Skin of body (tissue), 2 donors: ENCODE data around the gene GLT8D2. TPM values are rescaled to one million over a fixed set of nuclear protein-coding genes. Genes with fewer than 3 reads are reported as not detected.
A peak's percentile ranks its signal among the peaks of the same experiment; 100 is the strongest.

Source experiments
- DNase-seq: peaks from one replicate; lab custom pipeline; 2025; lab: John Stamatoyannopoulos, UW
- total RNA-seq: library from RNA; depleted of rRNA; stranded (reverse); fragments of >200 nt; gene quantifications from one replicate; pipeline ENCODE4 v1.2.3, GENCODE V29; 2014

GLT8D2 gene, protein sequence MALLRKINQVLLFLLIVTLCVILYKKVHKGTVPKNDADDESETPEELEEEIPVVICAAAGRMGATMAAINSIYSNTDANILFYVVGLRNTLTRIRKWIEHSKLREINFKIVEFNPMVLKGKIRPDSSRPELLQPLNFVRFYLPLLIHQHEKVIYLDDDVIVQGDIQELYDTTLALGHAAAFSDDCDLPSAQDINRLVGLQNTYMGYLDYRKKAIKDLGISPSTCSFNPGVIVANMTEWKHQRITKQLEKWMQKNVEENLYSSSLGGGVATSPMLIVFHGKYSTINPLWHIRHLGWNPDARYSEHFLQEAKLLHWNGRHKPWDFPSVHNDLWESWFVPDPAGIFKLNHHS
- total RNA-seq: 36.5 TPM

GRCh38 chr12:104049903-104050356 lies at the start of gene GLT8D2:
GLT8D2 (minus strand) TSS chr12:104050187; CDS start chr12:104019648, 30,539 bp downstream.
- peak; percentile 53 for DNase-seq

- no peak for DNase-seq
Measured at GRCh38 chr12:104097954-104098353, 48.0 kb upstream of the GLT8D2 start.

GRCh38 chr12:104095289-104095688 lies 45.3 kb upstream of the GLT8D2 start:
- no peak for DNase-seq

- DNase-seq: no peak
Measured at GRCh38 chr12:104094284-104094683, 44.3 kb upstream of the GLT8D2 start.

DNA sequence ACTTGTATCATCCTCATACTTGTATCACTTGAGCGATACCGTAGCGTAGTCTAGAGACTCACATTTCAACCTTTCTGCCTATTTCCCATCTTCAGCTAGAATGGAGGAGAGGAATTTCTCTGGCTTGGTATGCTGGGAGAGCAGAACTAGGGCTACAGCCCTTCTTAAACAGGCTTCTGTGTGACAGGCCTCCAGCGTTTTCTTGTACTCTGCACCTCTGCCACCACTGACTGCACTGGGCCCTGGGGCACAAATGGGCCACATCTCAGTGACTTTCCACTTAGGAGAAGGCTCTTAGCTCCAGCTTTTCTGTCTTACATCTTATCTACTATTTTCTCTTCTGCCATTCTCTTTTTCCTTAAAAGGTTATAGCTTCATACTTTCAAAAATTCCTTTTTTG lies 41.1 kb upstream of the GLT8D2 start:
- DNase-seq: no peak

GRCh38 chr12:104090685-104091084 lies 40.7 kb upstream of the GLT8D2 start:
- DNase-seq: no peak

DNA sequence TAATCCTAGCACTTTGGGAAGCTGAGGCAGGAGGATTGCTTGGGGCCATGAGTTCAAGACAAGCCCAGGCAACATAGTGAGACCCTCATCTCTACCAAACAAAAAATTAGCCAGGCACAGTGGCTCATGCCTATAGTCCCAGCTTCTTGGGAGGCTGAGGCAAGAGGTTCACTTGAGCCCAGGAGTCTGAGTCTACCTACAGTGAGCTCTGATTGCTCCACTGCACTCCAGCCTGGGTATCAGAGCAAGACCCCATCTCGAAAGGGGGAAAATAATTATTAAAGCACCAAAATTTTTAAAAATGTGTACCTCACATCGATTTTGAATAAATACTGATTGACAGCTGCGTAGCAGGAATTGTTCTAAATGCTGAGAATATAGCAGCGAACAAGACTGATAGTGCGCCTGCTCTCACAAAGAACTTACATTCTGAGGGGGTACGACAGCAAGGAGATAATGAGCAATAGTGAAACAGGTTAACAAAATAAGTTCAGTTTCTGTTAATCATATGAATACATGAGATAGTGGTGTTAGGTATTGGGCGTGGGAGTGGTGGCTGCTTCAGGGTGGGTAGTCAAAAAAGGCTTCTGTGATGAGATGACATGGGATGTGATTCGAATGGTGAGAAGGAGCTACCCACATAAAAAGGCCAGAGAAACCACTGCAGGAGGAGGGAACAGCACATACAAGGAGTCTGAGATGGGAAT lies 33.9 kb upstream of the GLT8D2 start:
- no peak for DNase-seq

DNA sequence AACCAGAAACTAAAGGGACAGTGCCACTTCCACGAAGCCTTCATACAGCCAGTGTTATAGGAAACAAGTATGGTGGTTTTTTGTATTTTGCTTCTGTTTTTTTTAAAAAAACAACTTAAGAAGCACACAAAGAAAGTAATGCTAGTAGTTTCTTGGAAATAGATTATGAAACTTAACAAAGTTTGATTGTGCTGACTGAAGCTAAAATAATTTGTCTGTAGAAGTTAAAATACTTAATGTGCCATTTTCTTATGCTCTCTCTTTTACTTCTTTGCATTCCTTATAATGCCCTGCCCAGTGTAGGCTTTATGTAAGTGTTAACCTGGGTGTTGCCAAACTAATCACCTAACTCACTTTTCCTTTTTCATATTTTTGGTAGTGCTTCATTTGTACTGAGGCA lies 30.8 kb upstream of the GLT8D2 start:
- DNase-seq: no peak

DNA sequence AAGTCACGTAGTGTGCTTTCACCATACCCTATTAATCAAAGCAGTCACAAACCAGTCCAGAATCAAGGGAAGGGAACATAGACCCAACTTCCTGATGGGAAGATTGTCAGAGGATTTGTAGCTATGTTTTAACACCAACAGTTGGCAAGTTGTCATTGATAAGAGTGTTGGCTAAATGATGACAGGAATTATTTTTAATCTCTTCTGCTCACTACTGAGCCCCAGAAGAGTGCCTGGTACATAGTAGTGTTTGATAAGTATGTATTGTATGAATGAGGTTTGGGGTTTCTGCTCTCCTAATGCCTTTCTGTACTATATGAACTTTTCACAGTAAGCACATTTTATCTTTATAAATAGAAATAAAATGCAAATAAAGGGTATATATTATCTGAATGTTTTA lies 29.0 kb upstream of the GLT8D2 start:
- no peak for DNase-seq

- DNase-seq: no peak
Measured at GRCh38 chr12:104073699-104074098, 23.7 kb upstream of the GLT8D2 start.

DNA sequence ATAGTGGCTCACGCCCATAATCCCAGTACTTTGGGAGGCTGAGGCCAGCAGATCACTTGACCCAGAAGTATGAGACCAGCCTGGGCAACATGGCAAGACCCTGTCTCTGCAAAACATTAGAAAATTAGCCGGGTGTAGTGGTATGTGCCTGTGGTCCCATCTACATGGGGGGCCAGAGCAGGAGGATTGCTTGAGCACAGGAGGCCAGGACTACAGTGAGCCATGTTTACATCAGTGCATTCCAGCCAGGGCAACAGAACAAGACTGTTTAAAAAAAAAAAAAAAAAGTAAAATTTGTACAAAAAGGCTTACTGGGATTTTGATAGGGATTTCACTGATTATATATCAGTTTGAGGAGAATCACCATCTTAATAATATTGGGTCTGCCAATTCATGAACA lies 22.1 kb upstream of the GLT8D2 start:
- DNase-seq: no peak

GRCh38 chr12:104064842-104065427 lies 14.9 kb upstream of the GLT8D2 start:
- no peak for DNase-seq

GRCh38 chr12:104064031-104064841 lies 14.2 kb upstream of the GLT8D2 start, which contains the start of gene HCFC2:
HCFC2 (plus strand) TSS chr12:104064531; CDS start chr12:104064561, 30 bp downstream.
- DNase-seq: peak; percentile 87

GRCh38 chr12:104063712-104064030 lies 13.7 kb upstream of the GLT8D2 start:
- no peak for DNase-seq

- no peak for DNase-seq
Measured at GRCh38 chr12:104060791-104061190, 10.8 kb upstream of the GLT8D2 start.

GRCh38 chr12:104059963-104060362 lies 10.0 kb upstream of the GLT8D2 start:
- DNase-seq: no peak

GRCh38 chr12:104058802-104059201 lies 8.8 kb upstream of the GLT8D2 start:
- DNase-seq: no peak

- DNase-seq: no peak
Measured at GRCh38 chr12:104057771-104058197, 7.8 kb upstream of the GLT8D2 start.

GRCh38 chr12:104056419-104056972 lies 6.5 kb upstream of the GLT8D2 start:
- DNase-seq: no peak

GRCh38 chr12:104055686-104056388 lies 5.8 kb upstream of the GLT8D2 start:
- DNase-seq: no peak
